HepG2 (cell line): ENCODE data around the gene WNK4. TPM values are rescaled to one million over a fixed set of nuclear protein-coding genes. Genes with fewer than 3 reads are reported as not detected.
A peak's percentile ranks its signal among the peaks of the same experiment; 100 is the strongest.

Experiments used
- CBX5 ChIP-seq: sonication (generic); formaldehyde crosslinking; IDR thresholded peaks from 2 replicates; pipeline ENCODE4 v1.4.0; 2020; ENCODE audit warnings: missing genetic modification reagents, borderline replicate concordance
- GTF2F1 ChIP-seq: fragments of 150-350 bp; IDR thresholded peaks from 2 replicates; pipeline ENCODE4 v1.6.1; 2014; ENCODE audit warnings: low read length
- PRDM10 ChIP-seq: sonication (generic); formaldehyde crosslinking; IDR thresholded peaks from 2 replicates; pipeline ENCODE4 v1.4.0; 2020; ENCODE audit warnings: low read depth, missing genetic modification reagents
- RBFOX2 ChIP-seq: fragments of 200-400 bp; formaldehyde crosslinking; IDR thresholded peaks from 2 replicates; pipeline ENCODE4 v1.6.1; 2017; ENCODE audit warnings: low read depth, mild to moderate bottlenecking, low read length
- TRIM24 ChIP-seq: sonication (generic); formaldehyde crosslinking; IDR thresholded peaks from 2 replicates; pipeline ENCODE4 v1.8.0; 2022; ENCODE audit warnings: mild to moderate bottlenecking, missing genetic modification reagents
- TSC22D2 ChIP-seq: sonication (generic); formaldehyde crosslinking; IDR thresholded peaks from 2 replicates; pipeline ENCODE4 v1.5.1; 2020; ENCODE audit warnings: missing genetic modification reagents, mild to moderate bottlenecking, borderline replicate concordance
- ZNF441 ChIP-seq: sonication (generic); formaldehyde crosslinking; IDR thresholded peaks from 2 replicates; pipeline ENCODE4 v1.7.0; 2021; ENCODE audit warnings: missing genetic modification reagents, borderline replicate concordance
- ZNF75D ChIP-seq: sonication (generic); formaldehyde crosslinking; IDR thresholded peaks from 2 replicates; pipeline ENCODE4 v1.8.1; 2023; ENCODE audit warnings: missing genetic modification reagents, mild to moderate bottlenecking, borderline replicate concordance
- polyA plus RNA-seq, 8 experiments: library from polyadenylated mRNA; depleted of rRNA in 3 of 8; stranded (reverse) in 7 of 8; unstranded in 1 of 8; fragments of >200 nt; fragmentation: Illumina TruSeq in 4 of 8; extraction: Trizol in 4 of 8; gene quantifications; 2 replicates each; pipeline versions ENCODE4 v1.2.1 to v1.2.3, GENCODE V29; 2011 to 2016; ENCODE audit warnings: low read depth in 4 of 8, missing spikeins in 1 of 8, mixed read lengths in 1 of 8; ENCODE audit not compliant: insufficient read depth in 1 of 8
- total RNA-seq, 5 experiments: library from RNA; depleted of rRNA; stranded (reverse); fragments of >200 nt; fragmentation: Illumina TruSeq; extraction: Trizol; gene quantifications; 2 replicates each; pipeline ENCODE4 v1.2.3, GENCODE V29; 2016; ENCODE audit warnings: low read depth in 1 of 5
- TF ChIP-seq, protein P1 (sequence below): sonication (generic); formaldehyde crosslinking; IDR thresholded peaks from 2 replicates; pipeline ENCODE4 v1.5.0; 2020; ENCODE audit warnings: missing genetic modification reagents, mild to moderate bottlenecking, borderline replicate concordance
- TF ChIP-seq, protein P2 (sequence below): sonication (generic); IDR thresholded peaks from 2 replicates; pipeline ENCODE4 v1.6.1; 2016; ENCODE audit warnings: low read depth, borderline replicate concordance
- TF ChIP-seq, protein P3 (sequence below), 2 experiments: sonication (generic) in 1 of 2; formaldehyde crosslinking in 1 of 2; IDR thresholded peaks; 2 replicates each; pipeline versions ENCODE4 v1.5.1 to v1.6.1; 2011 to 2020; ENCODE audit warnings: borderline replicate concordance in 1 of 2, low read depth in 1 of 2, low read length in 1 of 2, mild to moderate bottlenecking in 1 of 2, missing genetic modification reagents in 1 of 2, moderate library complexity in 1 of 2
- TF ChIP-seq, protein P4 (sequence below): sonication (generic); formaldehyde crosslinking; IDR thresholded peaks from 2 replicates; pipeline ENCODE4 v1.4.0; 2020; ENCODE audit warnings: missing genetic modification reagents, borderline replicate concordance
- TF ChIP-seq, protein P5 (sequence below): sonication (generic); formaldehyde crosslinking; IDR thresholded peaks from 2 replicates; pipeline ENCODE4 v1.4.0; 2020; ENCODE audit warnings: missing genetic modification reagents

WNK4 gene
- total and polyA plus RNA-seq, 2 of the 13 experiments (the other 11 are each of a cell fraction or from before 2014, with no cell fraction given) = 2.7 to 13.7 TPM

- TF ChIP-seq CBX5 (peak; percentile 91; the same call in 1 of the 2 replicates), GTF2F1 (no peak), TRIM24 (CRISPR knock-in tag) (no peak), ZNF441 (peak; percentile 92), ZNF75D (no peak), RBFOX2 (peak; percentile 94), PRDM10 (CRISPR knock-in tag) (peak; percentile 70; the same call in 1 of the 2 replicates), TSC22D2 (peak; percentile 79)
- TF ChIP-seq, protein P1, sequence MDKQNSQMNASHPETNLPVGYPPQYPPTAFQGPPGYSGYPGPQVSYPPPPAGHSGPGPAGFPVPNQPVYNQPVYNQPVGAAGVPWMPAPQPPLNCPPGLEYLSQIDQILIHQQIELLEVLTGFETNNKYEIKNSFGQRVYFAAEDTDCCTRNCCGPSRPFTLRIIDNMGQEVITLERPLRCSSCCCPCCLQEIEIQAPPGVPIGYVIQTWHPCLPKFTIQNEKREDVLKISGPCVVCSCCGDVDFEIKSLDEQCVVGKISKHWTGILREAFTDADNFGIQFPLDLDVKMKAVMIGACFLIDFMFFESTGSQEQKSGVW = peak; percentile 86; the same call in 1 of the 2 replicates
- TF ChIP-seq, protein P2, sequence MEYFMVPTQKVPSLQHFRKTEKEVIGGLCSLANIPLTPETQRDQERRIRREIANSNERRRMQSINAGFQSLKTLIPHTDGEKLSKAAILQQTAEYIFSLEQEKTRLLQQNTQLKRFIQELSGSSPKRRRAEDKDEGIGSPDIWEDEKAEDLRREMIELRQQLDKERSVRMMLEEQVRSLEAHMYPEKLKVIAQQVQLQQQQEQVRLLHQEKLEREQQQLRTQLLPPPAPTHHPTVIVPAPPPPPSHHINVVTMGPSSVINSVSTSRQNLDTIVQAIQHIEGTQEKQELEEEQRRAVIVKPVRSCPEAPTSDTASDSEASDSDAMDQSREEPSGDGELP = peak; percentile 38; the same call in 1 of the 2 replicates
- TF ChIP-seq, protein P3, sequence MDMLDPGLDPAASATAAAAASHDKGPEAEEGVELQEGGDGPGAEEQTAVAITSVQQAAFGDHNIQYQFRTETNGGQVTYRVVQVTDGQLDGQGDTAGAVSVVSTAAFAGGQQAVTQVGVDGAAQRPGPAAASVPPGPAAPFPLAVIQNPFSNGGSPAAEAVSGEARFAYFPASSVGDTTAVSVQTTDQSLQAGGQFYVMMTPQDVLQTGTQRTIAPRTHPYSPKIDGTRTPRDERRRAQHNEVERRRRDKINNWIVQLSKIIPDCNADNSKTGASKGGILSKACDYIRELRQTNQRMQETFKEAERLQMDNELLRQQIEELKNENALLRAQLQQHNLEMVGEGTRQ (IDR thresholded peaks at IDR 0.05; ENCODE audit: low read depth, low read length) = no peak
- TF ChIP-seq, protein P3 (CRISPR knock-in tag; IDR thresholded peaks at IDR 0.05; ENCODE audit: borderline replicate concordance) = no peak
- TF ChIP-seq, protein P4, sequence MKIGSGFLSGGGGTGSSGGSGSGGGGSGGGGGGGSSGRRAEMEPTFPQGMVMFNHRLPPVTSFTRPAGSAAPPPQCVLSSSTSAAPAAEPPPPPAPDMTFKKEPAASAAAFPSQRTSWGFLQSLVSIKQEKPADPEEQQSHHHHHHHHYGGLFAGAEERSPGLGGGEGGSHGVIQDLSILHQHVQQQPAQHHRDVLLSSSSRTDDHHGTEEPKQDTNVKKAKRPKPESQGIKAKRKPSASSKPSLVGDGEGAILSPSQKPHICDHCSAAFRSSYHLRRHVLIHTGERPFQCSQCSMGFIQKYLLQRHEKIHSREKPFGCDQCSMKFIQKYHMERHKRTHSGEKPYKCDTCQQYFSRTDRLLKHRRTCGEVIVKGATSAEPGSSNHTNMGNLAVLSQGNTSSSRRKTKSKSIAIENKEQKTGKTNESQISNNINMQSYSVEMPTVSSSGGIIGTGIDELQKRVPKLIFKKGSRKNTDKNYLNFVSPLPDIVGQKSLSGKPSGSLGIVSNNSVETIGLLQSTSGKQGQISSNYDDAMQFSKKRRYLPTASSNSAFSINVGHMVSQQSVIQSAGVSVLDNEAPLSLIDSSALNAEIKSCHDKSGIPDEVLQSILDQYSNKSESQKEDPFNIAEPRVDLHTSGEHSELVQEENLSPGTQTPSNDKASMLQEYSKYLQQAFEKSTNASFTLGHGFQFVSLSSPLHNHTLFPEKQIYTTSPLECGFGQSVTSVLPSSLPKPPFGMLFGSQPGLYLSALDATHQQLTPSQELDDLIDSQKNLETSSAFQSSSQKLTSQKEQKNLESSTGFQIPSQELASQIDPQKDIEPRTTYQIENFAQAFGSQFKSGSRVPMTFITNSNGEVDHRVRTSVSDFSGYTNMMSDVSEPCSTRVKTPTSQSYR = no peak; the same call in 1 of the 2 replicates
- TF ChIP-seq, protein P5, sequence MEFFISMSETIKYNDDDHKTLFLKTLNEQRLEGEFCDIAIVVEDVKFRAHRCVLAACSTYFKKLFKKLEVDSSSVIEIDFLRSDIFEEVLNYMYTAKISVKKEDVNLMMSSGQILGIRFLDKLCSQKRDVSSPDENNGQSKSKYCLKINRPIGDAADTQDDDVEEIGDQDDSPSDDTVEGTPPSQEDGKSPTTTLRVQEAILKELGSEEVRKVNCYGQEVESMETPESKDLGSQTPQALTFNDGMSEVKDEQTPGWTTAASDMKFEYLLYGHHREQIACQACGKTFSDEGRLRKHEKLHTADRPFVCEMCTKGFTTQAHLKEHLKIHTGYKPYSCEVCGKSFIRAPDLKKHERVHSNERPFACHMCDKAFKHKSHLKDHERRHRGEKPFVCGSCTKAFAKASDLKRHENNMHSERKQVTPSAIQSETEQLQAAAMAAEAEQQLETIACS (CRISPR knock-in tag) = 0 out of 2 replicates have a peak, but pooled peaks have one; percentile 29
Observed at GRCh38 chr17:42798383-42799380, 18.3 kb downstream of the WNK4 start, which contains the start of the genes CNTD1 and COA3 (continued).
